GM12878 (cell line): ENCODE measurements around the gene ATXN7L3B. TPM values are rescaled to one million over a fixed set of nuclear protein-coding genes. Genes with fewer than 3 reads are reported as not detected.
A peak's percentile ranks its signal among the peaks of the same experiment; 100 is the strongest.

Experiments used
- ATAC-seq: fragments of 200-7000 bp; cut with Tn5 transposase; 3 replicates; pipeline ENCODE4 v1.9.1; 2020; ENCODE audit warnings: mild to moderate bottlenecking, moderate library complexity
- BruUV-seq: library from RNA; stranded (reverse); fragments of 400-500 nt; replicated peaks from 2 replicates; lab custom pipeline; 2021; lab: Mats Ljungman, UMichigan
- CTCF ChIA-PET: fragments of 300-600 bp; sonication (Branson Sonifier 250); formaldehyde crosslinking; extraction: SDS; loops from one replicate; lab custom pipeline; 2021; ENCODE audit warnings: inconsistent platforms; lab: Yijun Ruan, JAX
- POLR2A ChIA-PET: fragments of 350-600 bp; formaldehyde crosslinking; extraction: SDS; loops from one replicate; lab custom pipeline; 2021; ENCODE audit warnings: inconsistent platforms; lab: Charles Lee
- RAD21 ChIA-PET: fragments of 300-600 bp; sonication (Branson Sonifier 250); formaldehyde crosslinking; loops from one replicate; lab custom pipeline; 2023; ENCODE audit warnings: antibody characterized with exemption; ENCODE audit not compliant: unreplicated experiment; lab: Charles Lee
- SMC1A ChIA-PET: fragments of 300-600 bp; sonication (Branson Sonifier 250); formaldehyde crosslinking; loops from one replicate; lab custom pipeline; 2023; ENCODE audit not compliant: unreplicated experiment, uncharacterized antibody; lab: Charles Lee
- DNase-seq: peaks from one replicate; pipeline ENCODE4 v3.0.0-alpha.2; 2011; ENCODE audit warnings: low read depth, low spot score
- FAIRE-seq: peaks from 3 replicates; lab custom pipeline; 2011; peaks lifted over from hg19 to GRCh38; lab: Jason Lieb, UNC
- H2AFZ ChIP-seq: 2 replicates; pipeline ENCODE4 v1.6.0; 2011; ENCODE audit warnings: low read depth, low read length, control low read depth; ENCODE audit not compliant: control insufficient read depth
- H3K27ac ChIP-seq: 2 replicates; pipeline ENCODE4 v1.5.1; 2011; ENCODE audit warnings: control low read depth; ENCODE audit not compliant: control insufficient read depth, insufficient read depth
- H3K27me3 ChIP-seq, 2 experiments: replicated peaks in 1 of 2; 2 replicates each; pipeline versions ENCODE4 v1.6.0 to v1.6.1; 2011; ENCODE audit warnings: low read length in 1 of 2; ENCODE audit not compliant: control insufficient read depth in 2 of 2, insufficient read depth in 2 of 2
- H3K36me3 ChIP-seq, 2 experiments: 2 replicates each; pipeline ENCODE4 v1.5.1; 2011; ENCODE audit warnings: low read length in 1 of 2; ENCODE audit not compliant: control insufficient read depth in 2 of 2, insufficient read depth in 2 of 2
- H3K4me1 ChIP-seq: 2 replicates; pipeline ENCODE4 v1.6.1; 2011; ENCODE audit warnings: mild to moderate bottlenecking, low read length, moderate library complexity, mixed read lengths; ENCODE audit not compliant: control insufficient read depth, insufficient read depth
- H3K4me2 ChIP-seq: 2 replicates; pipeline ENCODE4 v1.6.0; 2011; ENCODE audit warnings: control low read depth; ENCODE audit not compliant: control insufficient read depth, insufficient read depth
- H3K4me3 ChIP-seq: fragments of 200-600 bp; sonication (generic); 2 replicates; pipeline ENCODE4 v1.5.1; 2016
- H3K79me2 ChIP-seq: 2 replicates; pipeline ENCODE4 v1.6.0; 2011; ENCODE audit warnings: low read length; ENCODE audit not compliant: control insufficient read depth, insufficient read depth
- H3K9ac ChIP-seq: 2 replicates; pipeline ENCODE4 v1.8.0; 2011; ENCODE audit warnings: low read length, control low read depth, mixed read lengths; ENCODE audit not compliant: control insufficient read depth, insufficient read depth
- H3K9me3 ChIP-seq: replicated peaks from 3 replicates; pipeline ENCODE4 v1.5.1; 2011; ENCODE audit warnings: mild to moderate bottlenecking, low read length; ENCODE audit not compliant: control insufficient read depth, insufficient read depth
- H4K20me1 ChIP-seq: 2 replicates; pipeline ENCODE4 v1.6.0; 2011; ENCODE audit not compliant: control insufficient read depth, insufficient read depth
- CTCF ChIP-seq, 3 experiments: IDR thresholded peaks in 2 of 3; conservative IDR thresholded peaks in 1 of 3; 2 replicates each; pipeline ENCODE4 v1.5.1; 2011; ENCODE audit warnings: low read depth in 3 of 3, low read length in 3 of 3, mild to moderate bottlenecking in 3 of 3, control low read depth in 2 of 3, moderate library complexity in 2 of 3, inconsistent platforms in 1 of 3, mixed read lengths in 1 of 3; ENCODE audit not compliant: control insufficient read depth in 2 of 3, insufficient read depth in 1 of 3; ENCODE audit errors: extremely low read depth in 1 of 3
- ESRRA ChIP-seq: IDR thresholded peaks from 2 replicates; pipeline ENCODE4 v1.6.1; 2012; ENCODE audit warnings: mild to moderate bottlenecking, low read length, improper control_type of control experiment
- FOS ChIP-seq: IDR thresholded peaks from 3 replicates; pipeline ENCODE4 v1.6.1; 2011; ENCODE audit warnings: borderline replicate concordance; ENCODE audit not compliant: insufficient read length; ENCODE audit errors: extremely low read depth
- HCFC1 ChIP-seq: fragments of 150-350 bp; IDR thresholded peaks from 2 replicates; pipeline ENCODE4 v1.6.1; 2014; ENCODE audit warnings: low read length
- HSF1 ChIP-seq: fragments of 150-350 bp; IDR thresholded peaks from 2 replicates; pipeline ENCODE4 v1.6.1; 2014; ENCODE audit warnings: mild to moderate bottlenecking, low read depth, low read length
- IRF4 ChIP-seq: IDR thresholded peaks from 2 replicates; pipeline ENCODE4 v1.6.1; 2011; ENCODE audit warnings: low read depth, low read length
- NFYA ChIP-seq: IDR thresholded peaks from 2 replicates; pipeline ENCODE4 v1.6.1; 2011; ENCODE audit warnings: low read depth, mild to moderate bottlenecking, low read length, improper control_type of control experiment, borderline replicate concordance
- NR2F1 ChIP-seq: fragments of 450-650 bp; conservative IDR thresholded peaks from 2 replicates; pipeline ENCODE4 v1.6.1; 2017; ENCODE audit warnings: mild to moderate bottlenecking
- NRF1 ChIP-seq: conservative IDR thresholded peaks from 2 replicates; pipeline ENCODE4 v1.6.1; 2011; ENCODE audit warnings: mild to moderate bottlenecking, low read depth, low read length, improper control_type of control experiment
- POLR2A ChIP-seq: IDR thresholded peaks from 2 replicates; pipeline ENCODE4 v1.6.1; 2011; ENCODE audit warnings: low read depth, mild to moderate bottlenecking, low read length
- TCF12 ChIP-seq: IDR thresholded peaks from 2 replicates; pipeline ENCODE4 v1.6.1; 2011; ENCODE audit warnings: low read depth, mild to moderate bottlenecking, low read length
- YY1 ChIP-seq: IDR thresholded peaks from 2 replicates; pipeline ENCODE4 v1.6.1; 2011; ENCODE audit warnings: low read depth, mild to moderate bottlenecking, low read length
- ZBTB4 ChIP-seq: fragments of 450-650 bp; formaldehyde crosslinking; IDR thresholded peaks from 2 replicates; pipeline ENCODE4 v1.4.0; 2022; ENCODE audit warnings: mild to moderate bottlenecking, moderate library complexity
- ZZZ3 ChIP-seq: IDR thresholded peaks from 2 replicates; pipeline ENCODE4 v1.6.1; 2011; ENCODE audit warnings: low read depth; ENCODE audit not compliant: control insufficient read depth, insufficient read length
- WGBS: methylation state at CpG from one replicate; pipeline ENCODE4 v1.1.6; 2016; ENCODE audit warnings: low lambda C conversion rate; ENCODE audit not compliant: insufficient replicate concordance, insufficient coverage; ENCODE audit errors: missing lambda C conversion rate; 5-methylcytosine and 5-hydroxymethylcytosine counted together
- in situ Hi-C: fragments of 300-500 bp; cut with MboI; formaldehyde crosslinking; loops from 9 replicates; pipeline ENCODE4 v1.14.3; 2018; ENCODE audit warnings: mixed read lengths
- intact Hi-C: fragments of 100-400 bp; cut with micrococcal nuclease; formaldehyde crosslinking; loops from one replicate; pipeline ENCODE4 v1.14.2; 2022; ENCODE audit not compliant: unreplicated experiment
- polyA plus RNA-seq, 11 experiments: library from polyadenylated mRNA; depleted of rRNA in 4 of 11; unstranded in 6 of 11; stranded (reverse) in 5 of 11; fragments of >200 nt; fragmentation: Nextera tagmentation in 4 of 11; fragmentation: Illumina TruSeq in 1 of 11; extraction: Ambion mirVana in 4 of 11; extraction: Trizol in 1 of 11; gene quantifications; 1 replicate in 1 of 11; 2 replicates in 10 of 11; pipeline versions ENCODE4 v1.2.1 to v1.2.3, GENCODE V29; 2011 to 2016; ENCODE audit warnings: inconsistent platforms in 2 of 11, missing spikeins in 2 of 11, low read depth in 1 of 11
- total RNA-seq, 4 experiments: library from RNA; depleted of rRNA in 3 of 4; stranded (reverse); fragments of >200 nt in 3 of 4; fragmentation: Illumina TruSeq in 1 of 4; extraction: Trizol in 1 of 4; gene quantifications; 2 replicates each; pipeline versions ENCODE4 v1.2.1 to v1.2.3, GENCODE V29; 2013 to 2021

The ATXN7L3B gene
- total and polyA plus RNA-seq, 10 of the 15 experiments (the other 5 are each of a cell fraction or from before 2014, with no cell fraction given), result 6.3 to 36.1 (median 21.7) TPM

- ATAC-seq (peak; percentile 65), FAIRE-seq (no peak), DNase-seq (no peak)
- RAD21 ChIA-PET, result interaction anchor here (2.0 kb wide), 1 partner anchor 123 kb away, joined by 10 read pairs; no protein-coding TSS in a partner anchor
- H3K36me3 ChIP-seq, result peaks cover 0 to 12% of the 10 kb centered on the region in 2 experiments; a peak in 1 of 4 replicates
- peaks cover 3% of the 10 kb centered on the region; the same call in 2 of the 3 replicates for H3K9me3 ChIP-seq
- H3K27me3 ChIP-seq, result no peaks in the 10 kb centered on the region
- SMC1A ChIA-PET, result interaction anchor here (0.6 to 1.4 kb wide), 8 partner anchors 9 to 128 kb away, joined by 3 to 7 read pairs (median 4); no protein-coding TSS in a partner anchor
- BruUV-seq, result no TSS peak
- WGBS, result 16% methylated on average over 7 of the region's 7 CpGs
- peaks cover 13% of the 10 kb centered on the region; the same call in 1 of the 2 replicates for H4K20me1 ChIP-seq
- no peak overlapping the region; the same call in 1 of the 2 replicates for H2AFZ ChIP-seq
- H3K4me1 ChIP-seq, result peaks cover 5% of the 10 kb centered on the region; the same call in 1 of the 2 replicates
- peak overlapping the region; percentile 90 for H3K27ac ChIP-seq
- intact Hi-C loops, result loop anchor here (5.0 kb wide), 2 partner anchors 426 to 516 kb away; no protein-coding TSS in a partner anchor
- H3K4me2 ChIP-seq, result peak overlapping the region; percentile 87
- CTCF ChIA-PET, result interaction anchor here (0.9 to 1.9 kb wide), 10 partner anchors 9 to 127 kb away, joined by 3 to 8 read pairs (median 3); no protein-coding TSS in a partner anchor
- peak overlapping the region; percentile 99 for H3K9ac ChIP-seq
- H3K79me2 ChIP-seq, result peaks cover 48% of the 10 kb centered on the region
- peak overlapping the region; percentile 83 for H3K4me3 ChIP-seq
- POLR2A ChIA-PET, result interaction anchor here (0.6 to 1.4 kb wide), 4 partner anchors 9 to 125 kb away, joined by 3 to 4 read pairs (median 3); no protein-coding TSS in a partner anchor
- in situ Hi-C loops, result no loop called here
- no peak for TF ChIP-seq ZZZ3
- TF ChIP-seq ZBTB4 (CRISPR knock-in tag), result no peak
- no peak for TF ChIP-seq TCF12
- TF ChIP-seq ESRRA, result no peak
- no peak for TF ChIP-seq NRF1
- TF ChIP-seq HCFC1, result no peak
- TF ChIP-seq FOS, result no peak
- TF ChIP-seq CTCF (IDR thresholded peaks at IDR 0.05 in 2 of 3, conservative IDR thresholded peaks at IDR 0.05 in 1 of 3; ENCODE audit: control insufficient read depth in 2 of 3, extremely low read depth in 1 of 3, insufficient read depth in 1 of 3, low read depth in 3 of 3, low read length in 3 of 3), result peak in 1 of 3 experiments; percentile 25; a peak in 1 of 6 replicates
- TF ChIP-seq IRF4, result no peak
- TF ChIP-seq HSF1, result no peak
- no peak for TF ChIP-seq NR2F1
- peak; percentile 58 for TF ChIP-seq POLR2A
- TF ChIP-seq YY1, result no peak
- TF ChIP-seq NFYA, result no peak
Observed at GRCh38 chr12:74538491-74539258, 1.0 kb downstream of the ATXN7L3B start.
